Activated naive CD8-positive, alpha-beta T cell treated with anti-CD3 and anti-CD28 coated beads, Interleukin-2, amount 50 U/mL, for 24 hours (primary cell): ENCODE data around the gene LUM.

ENCODE experiments used
- ATAC-seq: fragments of 150-1000 bp; cut with Tn5 transposase; one replicate; pipeline ENCODE4 v1.10.0; 2021
- DNase-seq: peaks from one replicate; pipeline ENCODE4 v3.0.0; 2021
- H3K27ac Mint-ChIP-seq: one replicate; pipeline ENCODE4 v1.8.0; 2021; ENCODE audit warnings: mild to moderate bottlenecking, mixed read lengths
- H3K27me3 Mint-ChIP-seq: one replicate; pipeline ENCODE4 v1.8.0; 2021; ENCODE audit warnings: mixed read lengths
- H3K36me3 Mint-ChIP-seq: one replicate; pipeline ENCODE4 v1.8.0; 2021; ENCODE audit warnings: low read depth, mixed read lengths
- H3K4me1 Mint-ChIP-seq: one replicate; pipeline ENCODE4 v1.8.0; 2021; ENCODE audit warnings: mixed read lengths
- H3K4me3 Mint-ChIP-seq: one replicate; pipeline ENCODE4 v1.8.0; 2021; ENCODE audit warnings: mild to moderate bottlenecking, moderate library complexity, mixed read lengths
- H3K9me3 Mint-ChIP-seq: one replicate; pipeline ENCODE4 v1.8.0; 2021; ENCODE audit warnings: mixed read lengths

Gene LUM

GRCh38 chr12:91073426-91073825 is 37.9 kb downstream of the LUM start:
- H3K36me3 Mint-ChIP-seq: no peaks in the 10 kb centered on the region
- no peak for DNase-seq
- peaks cover 3% of the 10 kb centered on the region for H3K27me3 Mint-ChIP-seq
- no peak overlapping the region for H3K4me3 Mint-ChIP-seq
- H3K9me3 Mint-ChIP-seq: no peaks in the 10 kb centered on the region
- ATAC-seq: no peak
- no peaks in the 10 kb centered on the region for H3K4me1 Mint-ChIP-seq
- no peak overlapping the region for H3K27ac Mint-ChIP-seq

DNA sequence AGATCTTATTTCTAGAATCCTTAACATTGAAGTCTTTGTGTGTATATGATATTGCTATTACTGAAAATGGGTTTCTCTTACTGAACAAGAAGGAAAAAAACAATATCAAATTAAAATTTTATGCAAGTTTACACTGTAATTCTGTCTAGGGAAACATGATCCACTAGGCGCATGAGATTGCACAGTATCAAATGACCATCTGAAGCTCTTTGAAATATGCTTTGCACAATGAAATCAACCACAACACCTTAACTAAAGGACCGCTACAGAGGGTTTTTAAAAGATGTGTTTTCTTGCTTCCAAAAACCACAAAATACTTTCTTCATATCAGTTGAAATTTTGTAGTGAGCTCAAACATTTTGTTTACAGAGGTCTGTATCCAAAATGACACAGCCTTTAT is 38.4 kb downstream of the LUM start:
- H3K4me1 Mint-ChIP-seq: no peaks in the 10 kb centered on the region
- H3K9me3 Mint-ChIP-seq: no peaks in the 10 kb centered on the region
- peaks cover 3% of the 10 kb centered on the region for H3K27me3 Mint-ChIP-seq
- no peak for DNase-seq
- no peaks in the 10 kb centered on the region for H3K36me3 Mint-ChIP-seq
- no peak overlapping the region for H3K4me3 Mint-ChIP-seq
- H3K27ac Mint-ChIP-seq: no peak overlapping the region
- ATAC-seq: no peak

- ATAC-seq (no peak), DNase-seq (no peak)
- Mint-ChIP-seq H3K4me1 (no peaks in the 10 kb centered on the region), H3K27me3 (no peaks in the 10 kb centered on the region), H3K36me3 (no peaks in the 10 kb centered on the region), H3K9me3 (no peaks in the 10 kb centered on the region), H3K4me3 (no peak overlapping the region), H3K27ac (no peak overlapping the region)
These were observed 40.4 kb downstream of the LUM start for GRCh38 chr12:91070936-91071335.

GRCh38 chr12:91065396-91065795 is 45.9 kb downstream of the LUM start:
- Mint-ChIP-seq H3K4me3 (no peak overlapping the region), H3K27me3 (peaks cover 3% of the 10 kb centered on the region), H3K36me3 (no peaks in the 10 kb centered on the region), H3K4me1 (no peaks in the 10 kb centered on the region), H3K27ac (no peak overlapping the region), H3K9me3 (no peaks in the 10 kb centered on the region)
- DNase-seq (no peak), ATAC-seq (no peak)

DNA sequence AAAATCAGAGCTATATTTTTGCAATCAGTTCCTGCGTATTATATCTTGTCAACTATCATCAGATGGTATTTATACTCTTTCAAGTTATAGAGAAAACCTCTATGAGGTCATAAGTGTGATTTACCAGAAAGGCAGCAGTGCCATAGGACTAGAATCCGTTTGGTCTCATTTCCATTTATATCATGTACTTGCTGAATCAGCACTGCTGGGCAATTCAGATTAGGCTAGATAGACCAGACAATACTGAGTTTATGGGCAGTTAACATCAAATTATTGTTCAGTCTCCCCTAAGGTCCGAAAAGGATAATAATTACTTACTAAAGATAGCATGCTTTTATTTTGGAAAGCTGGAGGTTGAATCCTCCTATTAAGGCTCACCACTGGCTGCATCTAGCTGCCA is 46.7 kb downstream of the LUM start:
- Mint-ChIP-seq H3K27ac (no peak overlapping the region), H3K36me3 (no peaks in the 10 kb centered on the region), H3K9me3 (no peaks in the 10 kb centered on the region), H3K27me3 (peaks cover 3% of the 10 kb centered on the region), H3K4me1 (no peaks in the 10 kb centered on the region), H3K4me3 (no peak overlapping the region)
- ATAC-seq (no peak), DNase-seq (no peak)

DNA sequence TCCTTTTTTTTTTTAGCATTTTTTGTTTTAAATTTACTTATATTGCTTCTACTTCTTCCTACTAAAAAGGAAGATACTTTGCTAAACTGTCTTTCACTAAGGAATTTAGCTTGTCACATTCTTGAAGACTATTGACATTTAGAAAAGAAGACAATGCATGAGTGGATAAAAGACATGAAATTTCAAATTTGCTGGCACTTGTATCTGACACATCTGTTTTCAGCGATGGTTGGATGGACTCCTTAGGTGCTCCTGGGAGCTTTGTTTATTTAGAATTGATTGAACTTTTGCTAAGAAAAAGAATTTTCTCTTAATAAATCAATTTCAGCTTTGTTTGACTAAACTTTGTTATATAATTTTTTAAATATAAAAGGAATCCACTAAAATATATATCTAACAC is 50.2 kb downstream of the LUM start:
- DNase-seq (no peak), ATAC-seq (no peak)
- Mint-ChIP-seq H3K27me3 (peaks cover 3% of the 10 kb centered on the region), H3K9me3 (no peaks in the 10 kb centered on the region), H3K4me1 (no peaks in the 10 kb centered on the region), H3K36me3 (no peaks in the 10 kb centered on the region), H3K4me3 (no peak overlapping the region), H3K27ac (no peak overlapping the region)

DNA sequence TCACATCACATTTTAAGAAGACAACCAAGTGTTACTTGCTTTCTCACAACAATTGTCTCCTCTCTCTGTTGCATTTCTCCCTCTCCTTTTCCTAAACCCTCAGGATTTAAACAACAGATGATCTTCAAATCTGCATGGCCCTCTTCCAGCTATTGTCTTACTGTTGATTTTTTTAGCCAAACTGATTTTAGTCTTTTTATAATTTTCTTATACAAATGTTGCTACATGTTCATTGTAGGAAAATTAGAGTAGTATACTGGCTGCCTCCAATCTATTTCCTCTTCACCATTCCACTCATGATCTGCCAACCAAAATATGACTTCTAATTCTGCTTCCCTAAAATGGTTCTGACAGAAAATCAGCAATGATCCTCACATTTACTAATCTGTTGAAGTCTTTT is 52.1 kb downstream of the LUM start:
- Mint-ChIP-seq H3K27ac (no peak overlapping the region), H3K9me3 (no peaks in the 10 kb centered on the region), H3K4me3 (no peak overlapping the region), H3K36me3 (no peaks in the 10 kb centered on the region), H3K27me3 (peaks cover 3% of the 10 kb centered on the region), H3K4me1 (no peaks in the 10 kb centered on the region)
- no peak for ATAC-seq
- DNase-seq: no peak

DNA sequence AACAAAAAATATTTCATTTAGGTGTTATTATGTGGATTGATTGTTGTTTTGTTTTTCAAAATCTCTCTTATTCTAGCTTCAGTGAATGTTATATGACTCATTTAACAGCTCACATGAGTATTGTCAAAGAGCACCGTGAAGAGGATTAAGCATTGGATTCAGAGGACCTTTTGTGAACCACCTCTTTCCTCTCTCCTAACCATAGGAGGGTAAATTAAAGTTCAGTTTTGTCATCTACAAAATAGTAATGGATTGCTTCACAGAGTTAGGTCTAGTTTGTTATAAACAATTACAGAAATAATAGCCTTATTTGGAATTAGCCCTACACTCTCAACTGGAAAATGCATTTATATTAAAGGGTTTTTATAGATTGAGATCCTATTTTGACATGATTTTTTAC is 52.5 kb downstream of the LUM start:
- no peaks in the 10 kb centered on the region for H3K9me3 Mint-ChIP-seq
- H3K27me3 Mint-ChIP-seq: peaks cover 3% of the 10 kb centered on the region
- ATAC-seq (no peak), DNase-seq (no peak)
- no peaks in the 10 kb centered on the region for H3K36me3 Mint-ChIP-seq
- no peak overlapping the region for H3K4me3 Mint-ChIP-seq
- H3K27ac Mint-ChIP-seq: no peak overlapping the region
- H3K4me1 Mint-ChIP-seq: no peaks in the 10 kb centered on the region

GRCh38 chr12:91057368-91058165 is 53.7 kb downstream of the LUM start, which contains the start of gene KERA:
TSS of gene KERA (minus strand) at chr12:91058024. CDS start at chr12:91056281, 1,743 bp downstream.
- Mint-ChIP-seq H3K36me3 (no peaks in the 10 kb centered on the region), H3K4me1 (no peaks in the 10 kb centered on the region), H3K27me3 (peaks cover 3% of the 10 kb centered on the region), H3K27ac (no peak within 1 kb of the TSS), H3K4me3 (no peak within 1 kb of the TSS), H3K9me3 (no peaks in the 10 kb centered on the region)
- DNase-seq (no peak), ATAC-seq (no peak)

DNA sequence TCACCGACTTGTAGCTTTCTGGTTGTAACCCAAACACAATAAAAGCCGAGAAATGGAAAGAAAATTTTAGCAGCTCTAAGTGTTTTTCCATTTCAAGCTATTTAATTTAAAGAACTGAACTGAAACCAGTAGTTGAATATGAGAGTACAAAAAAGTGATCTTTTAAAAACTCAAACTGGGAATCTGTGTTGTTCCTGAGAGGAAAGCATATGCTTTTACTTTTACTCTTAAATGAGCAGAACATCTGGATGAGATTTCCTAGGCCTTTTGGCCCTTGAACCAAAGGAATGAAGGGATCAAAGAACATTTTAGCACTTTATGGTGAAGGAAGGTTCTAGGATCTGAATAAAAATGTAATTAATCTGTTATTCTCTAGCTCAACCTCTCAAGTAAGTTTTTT is 54.8 kb downstream of the LUM start:
- no peaks in the 10 kb centered on the region for H3K9me3 Mint-ChIP-seq
- no peak for ATAC-seq
- H3K36me3 Mint-ChIP-seq: no peaks in the 10 kb centered on the region
- no peak overlapping the region for H3K27ac Mint-ChIP-seq
- no peaks in the 10 kb centered on the region for H3K4me1 Mint-ChIP-seq
- H3K4me3 Mint-ChIP-seq: no peak overlapping the region
- peaks cover 5% of the 10 kb centered on the region for H3K27me3 Mint-ChIP-seq
- DNase-seq: no peak

DNA sequence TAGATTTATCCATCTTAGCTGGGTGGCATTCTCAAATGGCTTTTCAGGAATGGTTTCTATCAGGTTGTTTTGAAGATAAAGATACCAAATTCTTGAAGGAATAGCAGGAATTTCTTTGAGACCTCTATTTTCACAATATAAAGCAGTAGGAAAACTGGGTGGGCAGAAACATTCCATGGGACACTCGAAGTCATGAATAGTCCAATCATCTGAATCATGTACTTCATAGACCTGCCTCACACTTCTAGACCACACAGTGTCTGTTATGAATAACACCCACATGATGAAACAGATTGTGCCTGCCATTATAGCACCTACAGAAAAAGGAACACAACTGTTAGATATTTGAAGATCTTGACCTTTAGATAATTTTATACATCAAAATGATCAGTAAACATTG is 55.3 kb downstream of the LUM start:
- no peaks in the 10 kb centered on the region for H3K36me3 Mint-ChIP-seq

DNA sequence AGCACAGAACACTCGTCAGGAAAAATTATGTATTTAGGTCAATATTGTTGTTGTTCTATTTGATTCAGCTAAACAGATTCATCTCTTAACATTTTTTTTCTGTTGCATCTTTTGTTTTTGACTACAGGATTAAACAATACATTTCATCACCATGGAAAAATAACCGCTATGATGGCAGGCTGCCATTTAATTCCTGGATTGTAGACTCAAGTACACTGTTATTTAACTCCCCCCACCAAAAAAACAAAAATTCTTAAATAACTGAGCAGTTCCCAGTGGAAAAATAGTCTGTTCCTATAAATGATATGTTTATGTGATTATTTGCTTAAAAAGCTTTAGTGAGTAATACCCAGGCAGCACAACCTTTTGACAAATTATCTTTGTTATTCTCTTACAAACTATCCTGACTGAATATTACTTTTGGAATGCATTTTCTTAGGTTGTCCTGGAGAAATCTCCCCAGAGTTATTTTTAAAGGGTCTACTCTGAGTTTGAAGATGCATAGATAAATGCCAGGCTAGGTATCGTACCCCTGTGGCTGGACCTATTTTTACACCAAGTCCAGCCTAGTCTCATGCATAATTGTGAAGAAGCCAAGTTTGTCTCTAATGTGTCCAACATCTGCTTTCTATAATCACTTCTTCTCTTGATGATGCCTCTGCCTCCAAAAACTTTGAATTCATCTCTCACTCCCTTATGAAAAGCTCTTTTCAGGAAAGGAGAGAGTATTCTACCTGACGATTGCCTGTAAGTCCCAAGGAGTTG is 57.2 kb downstream of the LUM start:
- no peak for DNase-seq
- H3K4me1 Mint-ChIP-seq: no peaks in the 10 kb centered on the region
- H3K9me3 Mint-ChIP-seq: no peaks in the 10 kb centered on the region
- no peak overlapping the region for H3K27ac Mint-ChIP-seq
- H3K4me3 Mint-ChIP-seq: no peak overlapping the region
- no peaks in the 10 kb centered on the region for H3K36me3 Mint-ChIP-seq
- peaks cover 2% of the 10 kb centered on the region for H3K27me3 Mint-ChIP-seq
- ATAC-seq: no peak

More for the DNA sequence above, 55.3 kb downstream of the LUM start:
- Mint-ChIP-seq H3K9me3 (no peaks in the 10 kb centered on the region), H3K4me3 (no peak overlapping the region), H3K4me1 (no peaks in the 10 kb centered on the region), H3K27me3 (peaks cover 5% of the 10 kb centered on the region), H3K27ac (no peak overlapping the region)
- DNase-seq (no peak), ATAC-seq (no peak)
